GM12865 (cell line): ENCODE data around the gene UBASH3A.

Source experiments
- DNase-seq: peaks from one replicate; pipeline ENCODE4 v3.0.0; 2010; ENCODE audit warnings: low read depth
- H3K4me3 ChIP-seq: 2 replicates; pipeline ENCODE4 v1.5.1; 2011; ENCODE audit warnings: mild to moderate bottlenecking, low read depth, low read length, control low read depth
- CTCF ChIP-seq: IDR thresholded peaks from 2 replicates; pipeline ENCODE4 v1.5.1; 2011; ENCODE audit warnings: low read length, control low read depth, low read depth, inconsistent platforms; ENCODE audit not compliant: insufficient read depth; ENCODE audit errors: missing control alignments

The UBASH3A gene

GRCh38 chr21:42384989-42385388 is 18.7 kb upstream of the UBASH3A start:
- no peak for DNase-seq
- TF ChIP-seq CTCF: no peak
- no peak overlapping the region for H3K4me3 ChIP-seq

GRCh38 chr21:42385619-42386018 is 18.1 kb upstream of the UBASH3A start:
- DNase-seq: no peak
- H3K4me3 ChIP-seq: no peak overlapping the region
- TF ChIP-seq CTCF: no peak

- no peak overlapping the region for H3K4me3 ChIP-seq
- no peak for DNase-seq
- no peak for TF ChIP-seq CTCF
Measured at GRCh38 chr21:42386034-42386591, 17.6 kb upstream of the UBASH3A start.

- no peak for TF ChIP-seq CTCF
Measured at GRCh38 chr21:42387164-42387563, 16.5 kb upstream of the UBASH3A start.

GRCh38 chr21:42387843-42388340 is 15.8 kb upstream of the UBASH3A start:
- no peak for TF ChIP-seq CTCF
- DNase-seq: no peak

More at GRCh38 chr21:42387164-42387563, 16.5 kb upstream of the UBASH3A start:
- no peak for DNase-seq
- H3K4me3 ChIP-seq: no peak overlapping the region

GRCh38 chr21:42388740-42389448 is 14.8 kb upstream of the UBASH3A start:
- DNase-seq: peak; percentile 53
- no peak for TF ChIP-seq CTCF
- no peak overlapping the region for H3K4me3 ChIP-seq

More at GRCh38 chr21:42387843-42388340, 15.8 kb upstream of the UBASH3A start:
- H3K4me3 ChIP-seq: no peak overlapping the region
